Stimulated activated naive B cell treated with anti-CD40 and anti-IgM and Interleukin-4, amounts not matched to agents 10 μg/mL and 1 μg/mL and 100 μg/mL, for 72 hours (primary cell): ENCODE measurements around the gene CKAP4.

ENCODE experiments used
- ATAC-seq, 2 donors: fragments of 150-1000 bp; cut with Tn5 transposase; replicated peaks; 2 replicates each; pipeline ENCODE4 v1.10.0; 2021; ENCODE audit warnings: moderate library complexity in 1 of 2
- DNase-seq: peaks from one replicate; pipeline ENCODE4 v3.0.0; 2021
- H3K27ac Mint-ChIP-seq: one replicate; pipeline ENCODE4 v1.8.0; 2022; ENCODE audit warnings: mild to moderate bottlenecking, mixed read lengths
- H3K27me3 Mint-ChIP-seq, 2 donors: one replicate each; pipeline ENCODE4 v1.8.0; 2022; ENCODE audit warnings: mixed read lengths in 2 of 2
- H3K36me3 Mint-ChIP-seq, 2 donors: one replicate each; pipeline ENCODE4 v1.8.0; 2022; ENCODE audit warnings: mixed read lengths in 2 of 2, mild to moderate bottlenecking in 1 of 2
- H3K4me1 Mint-ChIP-seq, 2 donors: one replicate each; pipeline ENCODE4 v1.8.0; 2022; ENCODE audit warnings: mixed read lengths in 2 of 2, mild to moderate bottlenecking in 1 of 2
- H3K4me3 Mint-ChIP-seq, 2 donors: one replicate each; pipeline ENCODE4 v1.8.0; 2022; ENCODE audit warnings: mild to moderate bottlenecking in 2 of 2, mixed read lengths in 2 of 2, moderate library complexity in 1 of 2
- H3K9me3 Mint-ChIP-seq, 2 donors: one replicate each; pipeline ENCODE4 v1.8.0; 2022; ENCODE audit warnings: mixed read lengths in 2 of 2, mild to moderate bottlenecking in 1 of 2

The CKAP4 gene

DNA sequence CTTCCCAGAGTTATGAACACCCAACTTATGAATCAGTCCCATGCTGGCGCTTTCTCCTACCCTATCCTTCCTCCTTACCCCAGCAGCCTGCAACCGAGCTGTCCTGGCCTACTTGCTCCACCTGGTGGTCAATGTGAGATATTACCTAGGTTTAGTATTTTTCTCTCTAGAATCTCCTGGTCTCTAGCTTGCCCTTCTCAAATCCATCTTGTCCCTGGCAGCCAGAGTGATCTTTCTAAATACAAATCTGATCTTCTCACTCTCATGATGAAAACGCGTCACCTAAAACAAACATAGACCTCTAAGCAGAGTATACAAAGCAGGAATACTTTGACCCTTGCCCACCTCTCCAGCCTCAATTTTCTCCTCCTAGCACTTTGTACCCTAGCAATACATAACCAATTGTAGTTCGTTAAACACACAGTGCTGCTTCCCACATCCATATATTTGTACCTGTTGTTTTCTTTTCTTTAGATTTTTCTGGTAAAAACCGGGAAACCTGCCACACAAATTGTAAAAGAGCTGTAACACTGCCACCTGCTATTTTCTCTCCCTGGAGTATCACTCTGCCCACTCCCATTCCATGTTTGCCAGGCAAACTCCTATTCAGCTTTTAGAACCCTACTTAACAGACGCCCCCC, 34.8 kb upstream of the CKAP4 start:
- Mint-ChIP-seq H3K4me1 (peaks cover 9 to 13% of the 10 kb centered on the region in 2 donors), H3K27me3 (peaks cover 50 to 57% of the 10 kb centered on the region in 2 donors), H3K36me3 (peaks cover 2 to 8% of the 10 kb centered on the region in 2 donors), H3K27ac (no peak overlapping the region), H3K9me3 (peaks cover 6 to 7% of the 10 kb centered on the region in 2 donors), H3K4me3 (no peak overlapping the region)
- DNase-seq (peak; percentile 30), ATAC-seq (peak; percentile 77 to 83)

GRCh38 chr12:106281804-106282203, 34.0 kb upstream of the CKAP4 start:
- H3K27me3 Mint-ChIP-seq, result peaks cover 53 to 61% of the 10 kb centered on the region in 2 donors
- DNase-seq, result no peak
- H3K4me1 Mint-ChIP-seq, result peaks cover 10 to 13% of the 10 kb centered on the region in 2 donors
- peaks cover 2 to 8% of the 10 kb centered on the region in 2 donors for H3K36me3 Mint-ChIP-seq
- no peak overlapping the region for H3K27ac Mint-ChIP-seq
- peaks cover 6 to 7% of the 10 kb centered on the region in 2 donors for H3K9me3 Mint-ChIP-seq
- no peak for ATAC-seq
- H3K4me3 Mint-ChIP-seq, result no peak overlapping the region

DNA sequence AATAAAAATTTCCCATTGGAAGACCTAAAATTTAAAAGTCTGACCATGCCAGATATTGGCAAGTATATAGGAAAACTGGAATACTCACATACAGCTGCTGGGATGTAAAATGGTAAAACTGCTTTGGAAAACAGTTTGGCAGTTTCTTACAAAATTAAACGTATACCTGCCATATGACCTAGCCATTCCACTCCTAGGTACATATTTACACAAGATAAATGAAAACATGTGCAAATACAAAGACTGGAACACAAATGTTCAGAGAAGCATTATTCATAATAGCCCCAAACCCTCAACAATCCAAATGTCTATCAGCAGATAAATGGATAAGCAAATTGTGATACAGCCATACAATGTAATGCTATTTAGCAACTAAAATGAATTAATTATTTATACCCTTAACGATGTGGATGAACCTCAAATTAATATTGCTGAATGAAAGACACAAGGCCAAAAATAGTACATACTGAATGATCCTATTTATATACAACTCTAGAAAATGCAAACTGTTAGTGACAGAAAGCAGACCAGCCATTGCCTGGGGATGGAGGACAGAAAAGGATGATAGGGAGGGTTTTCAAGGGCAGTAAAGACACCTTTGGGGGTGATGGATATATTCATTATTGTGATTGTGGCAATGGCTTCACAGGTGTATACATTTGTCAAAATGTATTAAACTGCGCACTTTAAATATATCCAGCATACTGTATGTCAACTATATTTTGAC, 33.4 kb upstream of the CKAP4 start:
- peaks cover 53 to 61% of the 10 kb centered on the region in 2 donors for H3K27me3 Mint-ChIP-seq
- H3K36me3 Mint-ChIP-seq, result peaks cover 2 to 8% of the 10 kb centered on the region in 2 donors
- ATAC-seq (no peak), DNase-seq (no peak)
- no peak overlapping the region for H3K27ac Mint-ChIP-seq
- peaks cover 12 to 13% of the 10 kb centered on the region in 2 donors for H3K4me1 Mint-ChIP-seq
- peaks cover 6 to 7% of the 10 kb centered on the region in 2 donors for H3K9me3 Mint-ChIP-seq
- no peak overlapping the region for H3K4me3 Mint-ChIP-seq

DNA sequence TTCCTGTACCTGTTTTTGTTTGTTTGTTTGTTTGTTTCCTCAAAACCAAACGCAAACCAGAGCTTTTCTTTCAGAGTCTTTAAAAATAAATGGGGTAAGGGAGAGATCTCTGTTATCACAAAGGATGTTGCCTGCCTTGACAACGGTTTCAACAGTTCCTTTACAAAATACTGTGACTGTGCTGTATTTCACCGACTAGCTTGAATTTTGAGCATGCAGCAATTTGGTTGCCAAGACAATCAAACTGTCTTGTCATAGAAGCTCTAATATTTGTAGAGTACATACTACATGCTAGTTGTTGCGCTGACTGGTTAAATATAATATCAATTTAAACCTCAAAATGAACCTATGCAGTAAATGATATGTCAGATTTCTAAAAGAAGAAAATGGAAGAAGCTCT, 32.3 kb upstream of the CKAP4 start:
- peaks cover 2 to 8% of the 10 kb centered on the region in 2 donors for H3K36me3 Mint-ChIP-seq
- H3K4me1 Mint-ChIP-seq, result peaks cover 11 to 15% of the 10 kb centered on the region in 2 donors
- DNase-seq, result no peak
- peaks cover 49 to 59% of the 10 kb centered on the region in 2 donors for H3K27me3 Mint-ChIP-seq
- no peak overlapping the region for H3K27ac Mint-ChIP-seq
- ATAC-seq, result no peak
- H3K9me3 Mint-ChIP-seq, result peaks cover 6 to 7% of the 10 kb centered on the region in 2 donors
- no peak overlapping the region for H3K4me3 Mint-ChIP-seq

GRCh38 chr12:106276032-106276740, 28.4 kb upstream of the CKAP4 start:
- Mint-ChIP-seq H3K9me3 (no peaks in the 10 kb centered on the region), H3K4me3 (peak overlapping the region in 1 of 2 donors; percentile 35)
- peak; percentile 19 for DNase-seq

DNA sequence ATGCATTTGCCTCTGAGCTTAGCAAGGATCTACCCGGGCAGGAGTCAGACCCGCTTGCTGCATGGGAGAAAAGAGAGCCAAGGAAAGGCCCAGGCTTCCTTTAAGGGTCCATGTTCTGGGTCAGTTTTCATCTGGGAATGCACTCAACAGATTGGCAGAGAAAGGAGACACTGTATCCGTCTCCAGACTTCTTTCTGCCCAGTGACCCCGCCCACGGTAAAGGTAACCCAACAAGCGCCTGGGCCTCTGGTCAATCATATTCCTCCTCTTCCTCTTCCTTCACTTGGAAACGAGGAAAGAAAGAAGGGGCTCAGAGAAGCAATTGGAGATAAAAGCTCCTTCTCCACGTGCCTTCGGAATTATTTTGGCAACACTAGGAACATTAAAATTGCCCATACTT, 27.6 kb upstream of the CKAP4 start:
- no peak overlapping the region for H3K4me3 Mint-ChIP-seq
- H3K27ac Mint-ChIP-seq, result no peak overlapping the region
- peaks cover 31 to 42% of the 10 kb centered on the region in 2 donors for H3K27me3 Mint-ChIP-seq

More at GRCh38 chr12:106276032-106276740, 28.4 kb upstream of the CKAP4 start:
- peak; percentile 93 to 96 for ATAC-seq
- peaks cover 8 to 20% of the 10 kb centered on the region in 2 donors for H3K4me1 Mint-ChIP-seq
- H3K27me3 Mint-ChIP-seq, result peaks cover 24 to 35% of the 10 kb centered on the region in 2 donors
- H3K36me3 Mint-ChIP-seq, result peaks cover 0 to 4% of the 10 kb centered on the region in 2 donors
- peak overlapping the region; percentile 87 for H3K27ac Mint-ChIP-seq

GRCh38 chr12:106274575-106275121, 26.8 kb upstream of the CKAP4 start:
- peaks cover 0 to 4% of the 10 kb centered on the region in 2 donors for H3K36me3 Mint-ChIP-seq
- peaks cover 36 to 47% of the 10 kb centered on the region in 2 donors for H3K27me3 Mint-ChIP-seq
- H3K27ac Mint-ChIP-seq, result no peak overlapping the region
- DNase-seq (no peak), ATAC-seq (no peak)
- peaks cover 8 to 20% of the 10 kb centered on the region in 2 donors for H3K4me1 Mint-ChIP-seq
- no peaks in the 10 kb centered on the region for H3K9me3 Mint-ChIP-seq
- no peak overlapping the region for H3K4me3 Mint-ChIP-seq

More for the DNA sequence above, 27.6 kb upstream of the CKAP4 start:
- DNase-seq, result no peak
- no peak for ATAC-seq
- Mint-ChIP-seq H3K36me3 (peaks cover 0 to 4% of the 10 kb centered on the region in 2 donors), H3K9me3 (no peaks in the 10 kb centered on the region), H3K4me1 (peaks cover 8 to 20% of the 10 kb centered on the region in 2 donors)

GRCh38 chr12:106274012-106274411, 26.2 kb upstream of the CKAP4 start:
- H3K4me3 Mint-ChIP-seq, result no peak overlapping the region
- H3K36me3 Mint-ChIP-seq, result no peaks in the 10 kb centered on the region
- H3K27me3 Mint-ChIP-seq, result peaks cover 31 to 45% of the 10 kb centered on the region in 2 donors
- no peaks in the 10 kb centered on the region for H3K9me3 Mint-ChIP-seq
- H3K4me1 Mint-ChIP-seq, result peaks cover 8 to 20% of the 10 kb centered on the region in 2 donors
- no peak for ATAC-seq
- H3K27ac Mint-ChIP-seq, result no peak overlapping the region
- DNase-seq, result no peak

GRCh38 chr12:106273491-106273890, 25.7 kb upstream of the CKAP4 start:
- Mint-ChIP-seq H3K27ac (no peak overlapping the region), H3K4me1 (peaks cover 8 to 20% of the 10 kb centered on the region in 2 donors), H3K27me3 (peaks cover 33 to 43% of the 10 kb centered on the region in 2 donors), H3K9me3 (no peaks in the 10 kb centered on the region), H3K36me3 (no peaks in the 10 kb centered on the region), H3K4me3 (no peak overlapping the region)
- ATAC-seq (no peak), DNase-seq (no peak)

DNA sequence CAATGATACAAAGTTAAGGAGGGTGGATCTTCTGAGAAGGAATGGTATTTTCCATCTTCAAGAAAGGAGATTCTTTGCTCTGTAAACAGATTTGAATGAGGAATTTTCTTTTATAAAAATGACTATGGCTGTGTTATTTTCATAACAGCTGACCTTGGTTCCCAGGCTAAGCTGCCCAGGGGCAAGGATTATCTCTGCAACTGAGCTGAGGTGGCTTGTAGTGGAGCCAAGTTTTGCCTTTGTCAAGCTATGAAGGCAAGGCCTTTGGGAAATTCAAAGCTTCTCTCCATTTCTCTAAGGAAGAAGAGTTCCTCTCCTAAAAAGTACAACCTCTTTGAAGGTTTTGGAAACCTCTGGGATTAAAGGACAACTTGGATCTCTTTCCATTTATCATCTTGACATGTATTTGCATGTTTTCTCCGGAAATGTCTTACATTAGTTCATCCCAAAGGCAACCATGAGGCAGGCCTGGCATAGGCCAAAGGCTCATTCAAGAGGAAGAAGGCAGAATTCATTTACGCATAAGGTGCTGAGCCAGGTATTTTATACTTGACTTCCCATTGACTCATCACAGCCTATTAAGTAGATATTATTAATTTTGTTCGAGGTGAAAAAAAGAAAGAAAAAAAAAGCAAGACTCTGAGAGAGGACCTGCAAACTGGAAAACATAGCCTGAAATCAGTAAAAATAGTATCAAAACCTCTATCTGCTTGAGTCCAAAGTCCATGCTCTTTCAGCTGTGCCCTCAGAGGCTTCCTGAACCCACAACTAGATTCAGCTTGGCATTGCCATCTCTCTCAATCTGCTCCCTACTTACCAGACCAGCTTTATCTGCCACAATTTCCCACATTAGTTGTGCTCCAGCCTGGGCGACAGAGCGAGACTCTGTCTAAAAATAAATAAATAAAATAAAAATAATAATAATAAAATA, 24.0 kb upstream of the CKAP4 start:
- peaks cover 25 to 40% of the 10 kb centered on the region in 2 donors for H3K27me3 Mint-ChIP-seq
- H3K4me3 Mint-ChIP-seq, result no peak overlapping the region
- H3K27ac Mint-ChIP-seq, result no peak overlapping the region
- peaks cover 8 to 19% of the 10 kb centered on the region in 2 donors for H3K4me1 Mint-ChIP-seq
- no peaks in the 10 kb centered on the region for H3K9me3 Mint-ChIP-seq
- no peak for DNase-seq
- H3K36me3 Mint-ChIP-seq, result no peaks in the 10 kb centered on the region
- ATAC-seq, result no peak

DNA sequence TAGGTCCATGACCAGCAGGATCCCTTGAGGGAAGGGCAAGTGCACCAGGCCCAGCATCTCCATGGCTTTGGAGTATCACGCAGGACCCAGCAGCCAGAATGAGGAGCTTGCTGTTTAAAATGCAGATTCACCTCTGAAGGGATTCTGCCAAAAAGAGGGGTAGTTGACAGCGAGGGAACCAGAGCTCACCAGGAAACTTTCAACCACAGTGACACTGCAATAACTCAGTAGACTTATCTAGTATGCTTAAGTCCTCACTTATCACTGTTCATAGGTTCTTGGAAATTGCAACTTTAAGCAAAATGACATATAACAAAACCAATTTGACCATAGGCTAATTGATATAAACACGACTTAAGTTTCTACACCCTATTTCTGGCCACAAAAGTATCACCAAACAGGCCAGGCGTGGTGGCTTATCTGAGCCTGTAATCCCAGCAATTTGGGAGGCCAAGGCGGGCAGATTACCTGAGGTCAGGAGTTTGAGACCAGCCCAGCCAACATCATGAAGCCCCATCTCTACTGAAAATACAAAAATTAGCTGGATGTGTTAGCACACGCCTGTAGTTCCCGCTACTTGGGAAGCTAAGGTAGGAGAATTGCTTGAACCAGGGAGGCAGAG, 21.4 kb upstream of the CKAP4 start:
- H3K4me1 Mint-ChIP-seq, result peaks cover 0 to 1% of the 10 kb centered on the region in 2 donors
- H3K27ac Mint-ChIP-seq, result peak overlapping the region; percentile 51
- ATAC-seq (no peak), DNase-seq (no peak)
- no peaks in the 10 kb centered on the region for H3K9me3 Mint-ChIP-seq
- peaks cover 26 to 55% of the 10 kb centered on the region in 2 donors for H3K27me3 Mint-ChIP-seq
- H3K36me3 Mint-ChIP-seq, result no peaks in the 10 kb centered on the region
- H3K4me3 Mint-ChIP-seq, result no peak overlapping the region

DNA sequence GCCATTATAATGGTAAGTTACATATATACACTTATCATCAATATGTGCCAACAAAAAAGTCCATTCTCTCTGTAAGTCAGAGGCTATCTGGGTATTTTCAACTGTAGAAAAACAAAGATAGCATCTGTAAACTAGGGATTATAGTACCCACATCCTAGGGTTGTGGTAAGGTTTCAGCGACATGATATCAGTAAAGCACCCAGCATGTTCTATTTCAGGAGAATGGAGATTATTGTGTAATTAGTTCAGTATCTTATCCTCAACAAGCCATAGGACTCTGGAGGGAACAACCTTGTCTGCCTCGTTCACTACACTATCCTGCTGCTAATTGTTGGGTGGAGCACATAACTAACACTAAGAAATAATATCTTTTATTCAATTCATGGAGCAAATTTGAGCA, 19.7 kb upstream of the CKAP4 start:
- no peak for ATAC-seq
- Mint-ChIP-seq H3K27ac (no peak overlapping the region), H3K36me3 (no peaks in the 10 kb centered on the region)

GRCh38 chr12:106265116-106265515, 17.3 kb upstream of the CKAP4 start:
- no peaks in the 10 kb centered on the region for H3K9me3 Mint-ChIP-seq
- H3K27ac Mint-ChIP-seq, result no peak overlapping the region
- ATAC-seq (no peak), DNase-seq (no peak)
- H3K36me3 Mint-ChIP-seq, result no peaks in the 10 kb centered on the region
- H3K27me3 Mint-ChIP-seq, result peaks cover 25 to 52% of the 10 kb centered on the region in 2 donors
- H3K4me3 Mint-ChIP-seq, result no peak overlapping the region
- H3K4me1 Mint-ChIP-seq, result peaks cover 0 to 2% of the 10 kb centered on the region in 2 donors

More for the DNA sequence above, 19.7 kb upstream of the CKAP4 start:
- H3K27me3 Mint-ChIP-seq, result peaks cover 26 to 56% of the 10 kb centered on the region in 2 donors
- no peak overlapping the region for H3K4me3 Mint-ChIP-seq
- no peak for DNase-seq
- no peaks in the 10 kb centered on the region for H3K4me1 Mint-ChIP-seq
- no peaks in the 10 kb centered on the region for H3K9me3 Mint-ChIP-seq
